Stomach smooth muscle (tissue), 2 donors: ENCODE results near the gene C10orf90.

ENCODE experiments used
- H3K27ac ChIP-seq: one replicate; pipeline ENCODE4 v1.7.0; 2013; ENCODE audit warnings: mild to moderate bottlenecking, low read length, inconsistent platforms
- H3K27me3 ChIP-seq, 2 donors: one replicate each; pipeline ENCODE4 v1.7.0; 2013; ENCODE audit warnings: low read length in 2 of 2; ENCODE audit not compliant: insufficient read depth in 2 of 2, control insufficient read depth in 1 of 2
- H3K36me3 ChIP-seq, 2 donors: one replicate each; pipeline ENCODE4 v1.7.0; 2013; ENCODE audit warnings: low read length in 2 of 2; ENCODE audit not compliant: control insufficient read depth in 2 of 2, insufficient read depth in 2 of 2
- H3K4me1 ChIP-seq: one replicate; pipeline ENCODE4 v1.7.0; 2013; ENCODE audit warnings: low read length; ENCODE audit not compliant: control insufficient read depth, insufficient read depth
- H3K4me3 ChIP-seq, 2 donors: one replicate each; pipeline ENCODE4 v1.7.0; 2013; ENCODE audit warnings: low read length in 2 of 2
- H3K9ac ChIP-seq, 2 donors: one replicate each; pipeline ENCODE4 v1.7.0; 2013; ENCODE audit warnings: low read length in 2 of 2, mild to moderate bottlenecking in 1 of 2
- H3K9me3 ChIP-seq, 2 donors: one replicate each; pipeline ENCODE4 v1.7.0; 2013; ENCODE audit warnings: low read length in 2 of 2; ENCODE audit not compliant: control insufficient read depth in 2 of 2
- donor health status: healthy.
- donor health status: Pancreatic carcinoma.

The C10orf90 gene

DNA sequence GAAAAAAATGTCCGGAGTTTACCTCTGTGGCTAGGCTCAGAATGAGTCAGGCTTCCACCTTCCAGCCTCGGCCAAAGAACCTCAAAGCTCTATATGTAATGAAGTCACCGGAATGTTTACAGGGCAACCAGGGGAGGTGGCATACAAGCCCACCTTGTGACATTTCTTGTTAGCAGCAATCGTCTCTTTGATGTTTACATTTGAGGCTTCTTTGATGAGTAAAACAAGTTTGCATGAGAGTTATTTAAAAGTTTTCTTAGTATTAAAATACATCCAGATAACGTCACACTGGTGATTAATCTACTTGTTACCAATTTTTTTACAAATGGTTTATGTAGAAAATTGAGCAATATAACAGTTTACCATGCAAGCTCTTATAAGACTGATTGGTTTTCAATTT, 149.1 kb downstream of the C10orf90 start:
- no peaks in the 10 kb centered on the region for H3K27me3 ChIP-seq
- peaks cover 0 to 2% of the 10 kb centered on the region in 2 donors for H3K9me3 ChIP-seq
- no peaks in the 10 kb centered on the region for H3K4me1 ChIP-seq
- no peak overlapping the region for H3K27ac ChIP-seq
- H3K9ac ChIP-seq: no peak overlapping the region
- H3K36me3 ChIP-seq: no peaks in the 10 kb centered on the region
- H3K4me3 ChIP-seq: no peak overlapping the region

DNA sequence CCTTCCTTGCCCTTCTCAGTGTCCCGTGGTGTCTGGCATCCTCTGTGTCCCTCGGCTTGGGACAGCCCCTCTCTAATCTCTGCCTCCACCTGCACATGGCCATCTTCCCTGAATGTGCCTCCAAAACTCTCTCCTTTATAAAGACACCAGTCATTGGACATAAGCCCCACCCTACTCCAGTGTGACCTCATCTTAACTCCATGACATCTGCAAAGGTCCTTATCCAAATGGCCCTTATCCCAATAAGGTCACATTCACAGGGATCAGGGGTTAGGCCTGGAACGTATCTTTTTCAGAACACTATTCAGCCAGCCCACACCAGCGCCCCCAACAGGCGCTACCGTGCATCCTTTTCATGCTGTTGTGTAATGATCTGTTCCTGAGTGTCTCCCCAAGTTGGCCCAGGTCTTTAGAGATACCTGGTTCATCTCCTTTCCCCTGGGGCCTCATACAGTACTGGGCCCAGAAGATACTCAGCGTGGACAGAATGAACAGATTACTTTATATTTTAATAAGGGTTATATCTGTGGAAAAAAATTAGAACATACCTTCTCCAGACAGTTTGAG, 149.7 kb downstream of the C10orf90 start:
- no peaks in the 10 kb centered on the region for H3K27me3 ChIP-seq
- no peak overlapping the region for H3K27ac ChIP-seq
- H3K4me1 ChIP-seq: no peaks in the 10 kb centered on the region
- H3K9me3 ChIP-seq: peaks cover 0 to 2% of the 10 kb centered on the region in 2 donors
- H3K36me3 ChIP-seq: no peaks in the 10 kb centered on the region
- no peak overlapping the region for H3K9ac ChIP-seq
- H3K4me3 ChIP-seq: no peak overlapping the region

DNA sequence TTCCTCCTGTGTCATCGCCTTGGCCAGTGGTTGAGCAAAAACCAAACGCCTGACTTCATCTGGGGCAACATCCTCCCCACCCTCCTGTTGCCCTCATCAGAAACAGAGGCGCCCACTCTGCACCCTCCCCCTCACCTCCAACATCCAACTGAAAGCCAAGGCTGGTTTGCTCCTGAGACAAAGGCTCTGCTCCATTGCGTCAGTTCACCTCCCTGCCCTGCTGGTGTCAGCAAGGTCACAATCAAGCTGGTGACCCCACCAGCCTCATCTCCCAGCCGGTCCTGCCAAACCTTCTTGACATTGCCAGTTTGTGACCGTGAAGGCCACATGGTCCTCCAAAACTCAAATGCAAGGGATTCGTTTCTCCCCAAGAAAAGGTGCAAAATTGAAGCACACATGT, 150.5 kb downstream of the C10orf90 start:
- Histone ChIP-seq H3K4me1 (no peaks in the 10 kb centered on the region), H3K27me3 (no peaks in the 10 kb centered on the region), H3K4me3 (no peak overlapping the region), H3K27ac (no peak overlapping the region), H3K36me3 (no peaks in the 10 kb centered on the region), H3K9me3 (peaks cover 0 to 2% of the 10 kb centered on the region in 2 donors), H3K9ac (no peak overlapping the region)

DNA sequence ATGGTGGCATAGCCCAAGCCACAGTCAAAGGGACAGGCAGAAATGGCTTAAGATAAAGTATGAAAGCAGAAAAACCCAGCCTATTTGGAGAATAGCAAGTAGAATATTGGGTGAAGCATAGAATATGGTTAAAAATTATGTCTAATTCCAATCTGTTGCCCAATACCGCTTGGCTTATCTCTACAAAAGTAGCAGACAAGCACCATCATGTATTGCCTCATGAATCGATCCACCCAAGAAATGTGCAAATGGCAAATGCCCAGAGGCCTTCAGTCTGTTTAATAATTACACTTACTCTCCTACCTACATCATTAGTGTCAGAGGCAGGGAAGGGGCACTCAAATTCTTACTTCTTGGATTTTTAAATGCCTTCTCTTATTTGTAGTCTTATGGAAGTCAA, 151.3 kb downstream of the C10orf90 start:
- Histone ChIP-seq H3K9me3 (peaks cover 0 to 2% of the 10 kb centered on the region in 2 donors), H3K36me3 (no peaks in the 10 kb centered on the region)

DNA sequence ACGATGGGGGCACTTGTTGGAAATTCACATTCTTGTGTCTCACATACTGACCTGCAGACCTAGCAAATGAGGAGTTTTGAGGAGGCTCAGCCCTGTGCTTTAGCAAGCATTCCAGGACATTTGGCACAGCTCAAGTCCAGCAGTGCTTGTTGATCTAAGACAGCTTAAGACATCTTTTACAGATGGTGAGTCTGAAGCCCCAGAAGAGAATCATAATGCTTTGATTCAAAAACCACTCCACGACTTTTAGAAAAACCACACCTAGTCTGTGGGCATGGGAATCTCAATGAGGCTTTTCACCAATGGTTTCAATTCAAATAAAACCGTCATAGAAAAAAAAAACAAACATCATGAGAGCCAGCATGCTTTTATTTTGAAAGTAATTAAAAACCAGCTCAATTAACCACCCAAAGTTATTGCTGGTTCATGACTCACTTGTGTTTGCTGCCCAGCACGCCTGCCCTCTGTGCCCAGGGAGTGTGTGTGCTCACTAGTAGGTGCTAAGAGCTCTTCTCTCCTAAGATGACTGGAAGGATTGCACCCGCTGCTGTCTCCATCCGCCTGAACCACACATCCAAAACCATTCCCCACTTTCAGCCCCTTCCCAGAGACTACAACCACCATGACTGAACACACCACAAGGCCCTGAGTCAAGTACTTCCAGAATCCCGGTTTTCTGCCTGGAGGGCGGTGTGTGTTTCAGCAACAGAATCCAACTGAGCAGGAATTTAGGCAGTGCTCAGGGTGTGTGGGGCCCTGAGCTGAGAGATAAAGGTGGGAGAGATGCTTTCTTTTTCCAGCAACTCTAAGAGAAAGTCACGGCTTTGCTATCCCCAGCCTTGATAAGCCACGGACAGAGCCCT, 152.0 kb downstream of the C10orf90 start:
- Histone ChIP-seq H3K27ac (no peak overlapping the region), H3K4me3 (no peak overlapping the region), H3K4me1 (no peaks in the 10 kb centered on the region), H3K36me3 (no peaks in the 10 kb centered on the region), H3K9me3 (peaks cover 0 to 2% of the 10 kb centered on the region in 2 donors), H3K27me3 (no peaks in the 10 kb centered on the region), H3K9ac (no peak overlapping the region)

More for the DNA sequence above, 151.3 kb downstream of the C10orf90 start:
- Histone ChIP-seq H3K4me1 (no peaks in the 10 kb centered on the region), H3K9ac (no peak overlapping the region), H3K27ac (no peak overlapping the region), H3K4me3 (no peak overlapping the region), H3K27me3 (no peaks in the 10 kb centered on the region)

DNA sequence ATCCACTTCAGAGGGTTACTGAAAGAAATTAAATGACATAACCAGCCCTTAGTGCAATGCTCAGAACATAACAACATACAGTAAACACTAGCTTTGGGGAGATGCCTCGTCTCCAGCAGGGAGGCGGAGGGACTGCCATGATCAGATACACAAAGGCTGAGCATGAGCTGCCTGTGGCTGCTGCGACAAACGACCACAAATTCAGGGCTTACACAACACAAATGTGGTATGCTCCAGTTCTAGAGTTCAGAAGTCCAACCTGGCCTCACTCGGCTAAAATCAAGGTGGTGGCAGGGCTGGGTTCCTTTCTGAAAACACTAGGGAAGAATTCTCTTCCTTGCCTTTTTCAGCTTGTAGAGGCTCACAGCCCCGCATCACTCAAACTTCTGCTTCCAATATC, 154.0 kb downstream of the C10orf90 start:
- Histone ChIP-seq H3K4me3 (no peak overlapping the region), H3K27ac (no peak overlapping the region), H3K9ac (no peak overlapping the region)

DNA sequence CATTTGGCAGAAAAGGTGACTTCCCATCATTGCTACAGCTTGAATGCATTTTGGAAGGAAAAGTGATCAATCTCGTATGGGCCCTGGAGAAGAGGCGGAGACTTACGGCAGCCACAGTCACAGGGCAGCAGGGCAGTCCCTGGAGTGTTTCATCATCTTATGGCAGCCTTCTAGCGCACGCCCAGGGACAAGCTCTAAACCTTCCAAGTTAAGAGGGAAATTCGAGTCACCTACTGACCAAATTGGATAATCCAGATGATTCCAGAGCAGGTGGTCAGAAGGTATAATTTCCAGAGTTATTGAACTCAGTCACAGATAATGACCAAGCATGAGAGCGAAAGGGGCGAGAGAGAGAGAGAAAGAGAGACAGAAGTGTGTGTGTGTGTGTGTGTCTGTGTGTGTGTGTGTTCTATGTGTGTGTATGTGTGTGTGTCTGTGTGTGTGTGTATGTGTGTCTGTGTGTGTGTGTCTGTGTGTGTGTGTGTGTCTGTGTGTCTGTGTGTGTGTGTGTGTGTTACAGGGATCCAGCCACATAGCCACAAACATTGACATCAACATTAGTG, 158.5 kb downstream of the C10orf90 start:
- Histone ChIP-seq H3K4me1 (no peaks in the 10 kb centered on the region), H3K9ac (no peak overlapping the region), H3K9me3 (no peaks in the 10 kb centered on the region), H3K4me3 (no peak overlapping the region), H3K36me3 (no peaks in the 10 kb centered on the region), H3K27me3 (no peaks in the 10 kb centered on the region), H3K27ac (no peak overlapping the region)

More for the DNA sequence above, 154.0 kb downstream of the C10orf90 start:
- Histone ChIP-seq H3K36me3 (no peaks in the 10 kb centered on the region), H3K27me3 (no peaks in the 10 kb centered on the region), H3K9me3 (peaks cover 0 to 2% of the 10 kb centered on the region in 2 donors), H3K4me1 (no peaks in the 10 kb centered on the region)

DNA sequence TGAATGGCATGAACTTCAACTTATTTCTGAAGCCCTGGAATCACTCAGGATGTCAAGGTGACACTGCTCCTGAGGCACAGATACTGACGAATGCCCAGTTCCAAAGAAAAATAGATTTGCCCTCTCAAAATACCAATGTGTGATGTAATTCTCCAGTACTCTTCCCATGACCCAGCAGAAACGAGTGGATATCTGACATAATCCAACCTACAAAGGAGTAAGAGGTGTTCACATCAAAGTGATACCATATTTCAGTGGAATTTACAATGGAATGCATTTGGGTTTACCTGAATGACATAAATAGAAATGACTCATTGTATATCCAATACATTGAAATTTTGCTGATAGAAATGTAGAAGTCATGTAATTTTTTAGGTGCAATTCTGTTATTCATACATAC, 161.3 kb downstream of the C10orf90 start:
- no peaks in the 10 kb centered on the region for H3K36me3 ChIP-seq

DNA sequence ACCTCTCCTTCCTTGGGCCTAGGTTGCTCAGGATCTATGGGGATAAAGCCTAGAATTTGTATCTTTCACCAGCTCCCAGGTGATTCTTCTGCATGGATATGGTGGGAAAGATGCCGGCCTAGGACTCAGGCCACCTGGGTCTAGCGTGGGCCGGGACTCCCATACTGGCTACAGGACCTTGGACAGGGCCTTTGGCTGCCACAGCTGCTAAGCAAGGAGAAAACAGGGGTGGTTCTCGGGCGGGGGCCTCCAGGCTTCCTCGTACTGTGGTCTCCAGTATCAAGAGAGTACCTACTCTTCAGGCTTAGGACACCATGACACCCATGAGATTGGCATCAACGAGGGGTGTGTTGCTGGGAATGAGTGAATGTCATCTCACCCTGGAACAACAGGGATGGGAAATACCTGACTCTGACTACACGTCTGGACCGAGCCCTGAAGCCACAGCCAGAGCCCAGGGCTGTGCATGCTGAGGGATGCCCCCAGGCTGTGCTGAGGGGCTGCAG, 161.9 kb downstream of the C10orf90 start:
- Histone ChIP-seq H3K27me3 (no peaks in the 10 kb centered on the region), H3K36me3 (no peaks in the 10 kb centered on the region), H3K9ac (no peak overlapping the region), H3K27ac (no peak overlapping the region), H3K4me3 (no peak overlapping the region), H3K9me3 (no peaks in the 10 kb centered on the region), H3K4me1 (no peaks in the 10 kb centered on the region)

More for the DNA sequence above, 161.3 kb downstream of the C10orf90 start:
- H3K27me3 ChIP-seq: no peaks in the 10 kb centered on the region
- no peaks in the 10 kb centered on the region for H3K9me3 ChIP-seq
- no peak overlapping the region for H3K9ac ChIP-seq
- H3K27ac ChIP-seq: no peak overlapping the region
- H3K4me3 ChIP-seq: no peak overlapping the region
- no peaks in the 10 kb centered on the region for H3K4me1 ChIP-seq

DNA sequence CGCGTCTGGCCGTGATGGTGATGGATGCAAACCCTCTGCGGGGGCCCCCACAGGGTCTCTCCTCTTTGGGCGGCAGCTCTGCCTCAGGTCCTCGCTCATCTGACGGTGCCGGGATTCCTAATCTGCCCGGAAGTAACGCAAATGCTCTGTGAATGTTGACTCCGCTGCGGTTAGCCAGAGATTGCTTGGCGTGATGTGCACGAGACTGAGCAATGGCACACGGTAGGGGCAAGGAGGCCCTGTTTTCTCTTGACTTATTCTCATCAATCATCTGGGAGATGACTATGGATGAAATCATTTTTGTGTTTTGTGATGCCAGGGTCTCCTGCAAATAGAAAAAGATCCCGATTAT, 165.8 kb downstream of the C10orf90 start:
- no peak overlapping the region for H3K27ac ChIP-seq
- H3K36me3 ChIP-seq: no peaks in the 10 kb centered on the region
- H3K4me3 ChIP-seq: no peak overlapping the region
- H3K9me3 ChIP-seq: no peaks in the 10 kb centered on the region
- no peak overlapping the region for H3K9ac ChIP-seq
- no peaks in the 10 kb centered on the region for H3K4me1 ChIP-seq
- no peaks in the 10 kb centered on the region for H3K27me3 ChIP-seq
